Gastrocnemius medialis (tissue), 4 donors: ENCODE results near the gene OR2F1.

Experiments used
- CTCF ChIP-seq, 5 experiments: fragments of 450-650 bp in 3 of 5; fragments of 200-600 bp in 2 of 5; sonication (generic) in 2 of 5; IDR thresholded peaks in 4 of 5; conservative IDR thresholded peaks in 1 of 5; 1 replicate in 4 of 5; 2 replicates in 1 of 5; pipeline ENCODE4 v1.5.1; 2016 to 2019; ENCODE audit warnings: antibody characterized with exemption in 5 of 5, mild to moderate bottlenecking in 3 of 5, moderate library complexity in 3 of 5
- POLR2A ChIP-seq, 2 donors: fragments of 450-650 bp; IDR thresholded peaks; one replicate each; pipeline ENCODE4 v1.6.1; 2017; ENCODE audit warnings: antibody characterized with exemption in 2 of 2, mild to moderate bottlenecking in 2 of 2, moderate library complexity in 2 of 2

DNA sequence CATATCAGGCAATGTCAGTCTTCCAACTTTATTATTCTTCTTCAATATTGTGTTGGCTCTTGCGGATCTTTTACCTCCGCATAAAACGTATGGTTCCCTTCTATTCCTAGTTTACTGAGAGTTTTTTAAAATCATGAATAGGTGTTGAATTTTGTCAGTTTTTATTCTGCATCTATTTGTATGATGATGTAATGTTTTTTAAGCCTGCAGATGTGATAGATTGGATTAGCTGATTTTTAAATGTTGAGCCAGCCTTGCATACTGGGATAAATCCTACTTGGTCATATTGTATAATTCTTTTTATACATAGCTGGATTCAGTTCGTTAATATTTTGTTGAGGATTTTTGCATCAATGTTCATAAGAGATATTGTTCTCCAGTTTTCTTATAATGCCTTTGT lies 9.2 kb upstream of the OR2F1 start:
- TF ChIP-seq CTCF (IDR thresholded peaks at IDR 0.05 in 4 of 5, conservative IDR thresholded peaks at IDR 0.05 in 1 of 5) (no peak), POLR2A (IDR thresholded peaks at IDR 0.05) (no peak)
